ENCODE results near the gene ZYG11B. TPM values are rescaled to one million over a fixed set of nuclear protein-coding genes. Genes with fewer than 3 reads are reported as not detected.

ZYG11B gene
- total and polyA plus RNA-seq, 2 of the 13 experiments (the other 11 are each of a cell fraction or from before 2014, with no cell fraction given) = 6.9 to 17.9 TPM

DNA sequence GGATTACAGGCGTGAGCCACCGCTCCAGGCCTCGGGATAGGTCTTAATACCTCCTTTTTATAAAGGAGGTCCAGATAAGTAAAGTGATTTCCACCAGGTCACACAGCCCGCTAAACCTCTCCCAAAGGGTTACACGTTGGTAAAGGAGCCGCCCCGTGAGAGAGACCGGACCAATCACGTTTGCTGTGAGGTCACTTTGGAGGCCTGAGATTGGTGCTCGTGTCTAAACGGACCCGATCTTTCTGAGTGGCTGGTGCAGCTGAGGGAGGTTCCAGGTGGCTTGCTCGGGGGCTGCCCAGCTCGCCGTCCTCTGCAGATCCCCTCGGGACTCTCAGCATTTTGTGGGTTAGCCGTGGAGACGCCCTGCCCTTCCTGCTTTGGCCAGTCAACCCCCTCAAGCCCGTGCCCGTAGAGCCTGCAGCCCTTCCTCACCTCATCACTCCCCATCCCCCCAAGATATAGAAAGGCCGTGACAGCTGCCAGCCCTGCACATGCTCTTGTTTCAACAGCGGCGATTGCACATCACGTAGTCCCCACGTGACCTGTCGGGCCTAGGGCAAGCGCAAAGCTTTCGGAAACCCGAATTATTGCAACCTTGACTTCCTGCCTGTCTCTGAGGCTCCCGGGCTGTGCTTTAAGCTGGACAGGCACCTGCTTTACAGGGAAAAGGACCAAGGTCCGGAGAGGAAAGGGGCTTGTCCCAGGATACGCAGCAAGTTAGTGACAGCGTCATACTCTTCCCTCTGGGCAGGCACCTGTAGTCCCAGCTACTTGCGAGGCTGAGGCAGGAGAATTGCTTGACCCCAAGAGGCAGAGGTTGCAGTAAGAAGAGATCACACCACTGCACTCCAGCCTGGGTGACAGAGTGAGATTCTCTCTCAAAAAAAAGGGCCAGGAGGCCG lies 23.1 kb upstream of the ZYG11B start (continued):
- TF ChIP-seq PRDM4 (CRISPR knock-in tag; IDR thresholded peaks at IDR 0.05; ENCODE audit: borderline replicate concordance) = 0 out of 2 replicates have a peak, but pooled peaks have one; percentile 44
- TF ChIP-seq, protein P1, sequence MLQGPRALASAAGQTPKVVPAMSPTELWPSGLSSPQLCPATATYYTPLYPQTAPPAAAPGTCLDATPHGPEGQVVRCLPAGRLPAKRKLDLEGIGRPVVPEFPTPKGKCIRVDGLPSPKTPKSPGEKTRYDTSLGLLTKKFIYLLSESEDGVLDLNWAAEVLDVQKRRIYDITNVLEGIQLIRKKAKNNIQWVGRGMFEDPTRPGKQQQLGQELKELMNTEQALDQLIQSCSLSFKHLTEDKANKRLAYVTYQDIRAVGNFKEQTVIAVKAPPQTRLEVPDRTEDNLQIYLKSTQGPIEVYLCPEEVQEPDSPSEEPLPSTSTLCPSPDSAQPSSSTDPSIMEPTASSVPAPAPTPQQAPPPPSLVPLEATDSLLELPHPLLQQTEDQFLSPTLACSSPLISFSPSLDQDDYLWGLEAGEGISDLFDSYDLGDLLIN (CRISPR knock-in tag; IDR thresholded peaks at IDR 0.05; ENCODE audit: borderline replicate concordance) = no peak
- no peak for TF ChIP-seq SOX13 (IDR thresholded peaks at IDR 0.05)
- TF ChIP-seq SOX13 (CRISPR knock-in tag; conservative IDR thresholded peaks at IDR 0.05 in 1 of 2, IDR thresholded peaks at IDR 0.05 in 1 of 2) = peak in 1 of 2 experiments; percentile 58; a peak in 2 of 4 replicates
- no peak for TF ChIP-seq KAT7 (CRISPR knock-in tag; IDR thresholded peaks at IDR 0.05; ENCODE audit: borderline replicate concordance)
- TF ChIP-seq, protein P2, sequence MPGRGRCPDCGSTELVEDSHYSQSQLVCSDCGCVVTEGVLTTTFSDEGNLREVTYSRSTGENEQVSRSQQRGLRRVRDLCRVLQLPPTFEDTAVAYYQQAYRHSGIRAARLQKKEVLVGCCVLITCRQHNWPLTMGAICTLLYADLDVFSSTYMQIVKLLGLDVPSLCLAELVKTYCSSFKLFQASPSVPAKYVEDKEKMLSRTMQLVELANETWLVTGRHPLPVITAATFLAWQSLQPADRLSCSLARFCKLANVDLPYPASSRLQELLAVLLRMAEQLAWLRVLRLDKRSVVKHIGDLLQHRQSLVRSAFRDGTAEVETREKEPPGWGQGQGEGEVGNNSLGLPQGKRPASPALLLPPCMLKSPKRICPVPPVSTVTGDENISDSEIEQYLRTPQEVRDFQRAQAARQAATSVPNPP (CRISPR knock-in tag; IDR thresholded peaks at IDR 0.05) = peak; percentile 77; the same call in 1 of the 2 replicates
- TF ChIP-seq, protein P3, sequence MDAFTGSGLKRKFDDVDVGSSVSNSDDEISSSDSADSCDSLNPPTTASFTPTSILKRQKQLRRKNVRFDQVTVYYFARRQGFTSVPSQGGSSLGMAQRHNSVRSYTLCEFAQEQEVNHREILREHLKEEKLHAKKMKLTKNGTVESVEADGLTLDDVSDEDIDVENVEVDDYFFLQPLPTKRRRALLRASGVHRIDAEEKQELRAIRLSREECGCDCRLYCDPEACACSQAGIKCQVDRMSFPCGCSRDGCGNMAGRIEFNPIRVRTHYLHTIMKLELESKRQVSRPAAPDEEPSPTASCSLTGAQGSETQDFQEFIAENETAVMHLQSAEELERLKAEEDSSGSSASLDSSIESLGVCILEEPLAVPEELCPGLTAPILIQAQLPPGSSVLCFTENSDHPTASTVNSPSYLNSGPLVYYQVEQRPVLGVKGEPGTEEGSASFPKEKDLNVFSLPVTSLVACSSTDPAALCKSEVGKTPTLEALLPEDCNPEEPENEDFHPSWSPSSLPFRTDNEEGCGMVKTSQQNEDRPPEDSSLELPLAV (CRISPR knock-in tag; conservative IDR thresholded peaks at IDR 0.05; ENCODE audit: low read depth) = no peak
- peak; percentile 87 for TF ChIP-seq MTA1 (CRISPR knock-in tag; IDR thresholded peaks at IDR 0.05; ENCODE audit: borderline replicate concordance)
- 0 out of 2 replicates have a peak, but pooled peaks have one; percentile 71 for TF ChIP-seq SMAD9 (CRISPR knock-in tag; IDR thresholded peaks at IDR 0.05)
- TF ChIP-seq, protein P4, sequence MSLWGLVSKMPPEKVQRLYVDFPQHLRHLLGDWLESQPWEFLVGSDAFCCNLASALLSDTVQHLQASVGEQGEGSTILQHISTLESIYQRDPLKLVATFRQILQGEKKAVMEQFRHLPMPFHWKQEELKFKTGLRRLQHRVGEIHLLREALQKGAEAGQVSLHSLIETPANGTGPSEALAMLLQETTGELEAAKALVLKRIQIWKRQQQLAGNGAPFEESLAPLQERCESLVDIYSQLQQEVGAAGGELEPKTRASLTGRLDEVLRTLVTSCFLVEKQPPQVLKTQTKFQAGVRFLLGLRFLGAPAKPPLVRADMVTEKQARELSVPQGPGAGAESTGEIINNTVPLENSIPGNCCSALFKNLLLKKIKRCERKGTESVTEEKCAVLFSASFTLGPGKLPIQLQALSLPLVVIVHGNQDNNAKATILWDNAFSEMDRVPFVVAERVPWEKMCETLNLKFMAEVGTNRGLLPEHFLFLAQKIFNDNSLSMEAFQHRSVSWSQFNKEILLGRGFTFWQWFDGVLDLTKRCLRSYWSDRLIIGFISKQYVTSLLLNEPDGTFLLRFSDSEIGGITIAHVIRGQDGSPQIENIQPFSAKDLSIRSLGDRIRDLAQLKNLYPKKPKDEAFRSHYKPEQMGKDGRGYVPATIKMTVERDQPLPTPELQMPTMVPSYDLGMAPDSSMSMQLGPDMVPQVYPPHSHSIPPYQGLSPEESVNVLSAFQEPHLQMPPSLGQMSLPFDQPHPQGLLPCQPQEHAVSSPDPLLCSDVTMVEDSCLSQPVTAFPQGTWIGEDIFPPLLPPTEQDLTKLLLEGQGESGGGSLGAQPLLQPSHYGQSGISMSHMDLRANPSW (CRISPR knock-in tag; IDR thresholded peaks at IDR 0.05; ENCODE audit: borderline replicate concordance) = peak; percentile 86
- peak; percentile 90 for TF ChIP-seq ZNF557 (CRISPR knock-in tag; IDR thresholded peaks at IDR 0.05)
- peak; percentile 97 for TF ChIP-seq SALL1 (CRISPR knock-in tag; IDR thresholded peaks at IDR 0.05)
- TF ChIP-seq ZNF547 (CRISPR knock-in tag; IDR thresholded peaks at IDR 0.05) = peak; percentile 94
- no peak for TF ChIP-seq KDM6A (CRISPR knock-in tag; IDR thresholded peaks at IDR 0.05; ENCODE audit: low read depth)
- peak; percentile 98 for TF ChIP-seq ZFP36L1 (CRISPR knock-in tag; IDR thresholded peaks at IDR 0.05)
- no peak for TF ChIP-seq ZC3H13 (CRISPR knock-in tag; IDR thresholded peaks at IDR 0.05)
- no peak for TF ChIP-seq CHCHD3 (CRISPR knock-in tag; IDR thresholded peaks at IDR 0.05)
- no peak for TF ChIP-seq ZNF850 (CRISPR knock-in tag; conservative IDR thresholded peaks at IDR 0.05)
- TF ChIP-seq MIXL1 (CRISPR knock-in tag; IDR thresholded peaks at IDR 0.05) = peak; percentile 50; the same call in 1 of the 2 replicates
- TF ChIP-seq ZNF382 (CRISPR knock-in tag; IDR thresholded peaks at IDR 0.05; ENCODE audit: borderline replicate concordance) = no peak

Measured in HepG2 (cell line).